ENCODE measurements around the gene CTU2.
A peak's percentile ranks its signal among the peaks of the same experiment; 100 is the strongest.

CTU2 gene

DNA sequence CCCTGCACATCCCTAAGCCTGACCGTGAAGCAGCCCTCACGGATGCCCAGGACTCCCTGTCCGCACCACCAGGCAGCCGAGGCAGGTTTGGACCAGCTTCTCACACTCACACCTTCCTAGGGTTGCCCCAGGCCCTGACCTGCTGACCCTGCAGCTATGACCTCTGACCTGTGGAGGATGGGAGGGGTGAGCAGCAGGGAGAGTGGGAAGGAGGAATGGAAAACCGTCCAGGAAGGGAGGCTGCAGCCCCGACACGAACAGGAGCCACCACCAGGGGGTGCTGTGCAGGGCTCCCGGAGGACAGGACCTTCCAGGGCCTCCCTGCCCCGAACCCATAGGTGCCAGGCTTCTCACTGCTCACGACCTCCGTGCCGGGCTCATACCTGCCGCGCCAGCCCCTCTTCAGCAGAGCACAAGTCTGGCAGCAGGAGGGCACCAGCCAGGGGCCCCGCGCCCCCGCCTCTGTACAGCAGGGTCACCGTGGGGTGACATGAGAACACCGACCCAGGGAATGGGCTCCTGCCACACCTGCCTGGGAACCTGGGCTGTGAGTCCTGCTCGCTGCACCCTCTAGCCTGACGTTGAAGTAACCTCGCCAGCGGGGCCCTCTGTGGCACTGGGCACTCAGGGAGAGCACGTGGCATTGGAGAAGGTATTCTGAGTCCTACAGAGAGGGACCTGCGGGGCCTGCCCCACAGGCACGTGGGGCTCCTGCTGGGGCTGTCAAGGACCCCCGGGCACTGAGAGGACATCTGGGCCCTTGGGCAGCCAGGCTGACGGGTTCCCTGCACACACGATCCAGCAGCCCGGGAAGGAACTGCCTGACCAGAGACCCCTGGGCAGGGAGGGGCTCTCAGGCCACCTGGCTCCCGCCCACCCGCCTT, 37.6 kb downstream of the CTU2 start:
- no peak for DNase-seq (ENCODE audit: low read depth, low spot score)

DNA sequence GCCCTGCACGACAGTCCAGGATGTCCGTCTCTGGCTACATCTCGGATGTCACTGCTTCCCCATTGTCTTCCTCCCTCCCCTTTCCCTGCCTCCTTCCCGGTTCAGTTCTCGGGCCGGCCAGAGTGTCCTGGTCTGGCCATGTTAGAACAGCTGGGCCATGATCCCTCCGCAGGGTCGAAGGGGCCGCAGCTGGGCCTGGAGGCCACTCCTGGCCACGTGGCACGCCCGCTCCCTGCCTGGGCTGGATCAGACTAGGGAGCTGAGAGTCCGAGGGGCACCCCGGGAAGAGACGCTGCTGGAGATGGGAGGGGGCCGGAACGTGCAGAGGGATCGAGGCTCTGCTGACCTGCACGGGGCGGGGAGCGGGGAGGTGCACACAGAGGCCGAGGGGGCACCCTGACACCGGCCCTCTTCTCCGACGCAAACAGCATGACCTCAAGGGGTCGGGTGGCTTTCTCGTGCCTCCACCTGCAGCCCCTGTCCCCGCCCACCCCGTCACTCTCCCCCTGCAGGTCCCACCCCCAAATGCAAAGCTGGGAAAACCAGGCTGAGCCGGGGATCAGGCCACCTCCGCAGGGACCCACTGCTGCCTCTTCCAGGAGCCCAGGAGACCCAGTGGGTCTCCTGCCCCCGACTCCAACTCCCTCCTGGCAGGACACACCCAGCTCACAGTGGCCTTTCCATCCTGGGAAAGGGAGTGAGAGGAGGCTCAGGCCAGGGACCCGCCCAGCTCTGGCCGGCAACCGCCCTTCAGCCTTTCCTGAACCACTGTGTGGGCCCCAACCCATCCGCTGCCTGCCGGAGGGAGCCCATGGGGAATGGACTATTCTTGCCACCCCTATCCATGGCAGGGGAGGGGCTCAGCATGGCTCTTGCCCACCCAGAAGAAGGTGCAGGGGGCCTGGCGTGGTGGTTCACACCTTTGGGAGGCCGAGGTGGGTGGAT, 38.5 kb downstream of the CTU2 start:
- no peak for DNase-seq (ENCODE audit: low read depth, low spot score)

DNA sequence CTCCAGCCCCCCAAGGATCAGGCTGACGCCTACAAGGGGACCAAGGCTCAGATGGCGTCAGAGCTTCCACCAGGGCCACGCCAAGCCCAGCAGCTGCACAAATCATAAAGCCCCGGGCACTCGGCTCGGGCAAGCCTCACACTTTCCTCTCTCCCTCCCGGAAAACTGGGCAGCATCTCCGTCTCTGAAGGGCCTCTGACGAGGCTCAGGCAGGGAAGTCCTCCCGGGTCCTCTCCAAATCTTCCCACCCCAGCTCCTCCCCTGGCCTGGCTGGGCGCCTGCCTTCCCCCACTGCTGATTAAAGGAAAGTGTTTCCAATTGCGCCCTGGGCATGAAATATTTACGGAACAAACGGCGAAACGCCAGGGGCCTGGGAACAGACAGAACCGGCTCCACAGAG, 40.2 kb downstream of the CTU2 start:
- DNase-seq (ENCODE audit: low read depth, low spot score), result no peak

DNA sequence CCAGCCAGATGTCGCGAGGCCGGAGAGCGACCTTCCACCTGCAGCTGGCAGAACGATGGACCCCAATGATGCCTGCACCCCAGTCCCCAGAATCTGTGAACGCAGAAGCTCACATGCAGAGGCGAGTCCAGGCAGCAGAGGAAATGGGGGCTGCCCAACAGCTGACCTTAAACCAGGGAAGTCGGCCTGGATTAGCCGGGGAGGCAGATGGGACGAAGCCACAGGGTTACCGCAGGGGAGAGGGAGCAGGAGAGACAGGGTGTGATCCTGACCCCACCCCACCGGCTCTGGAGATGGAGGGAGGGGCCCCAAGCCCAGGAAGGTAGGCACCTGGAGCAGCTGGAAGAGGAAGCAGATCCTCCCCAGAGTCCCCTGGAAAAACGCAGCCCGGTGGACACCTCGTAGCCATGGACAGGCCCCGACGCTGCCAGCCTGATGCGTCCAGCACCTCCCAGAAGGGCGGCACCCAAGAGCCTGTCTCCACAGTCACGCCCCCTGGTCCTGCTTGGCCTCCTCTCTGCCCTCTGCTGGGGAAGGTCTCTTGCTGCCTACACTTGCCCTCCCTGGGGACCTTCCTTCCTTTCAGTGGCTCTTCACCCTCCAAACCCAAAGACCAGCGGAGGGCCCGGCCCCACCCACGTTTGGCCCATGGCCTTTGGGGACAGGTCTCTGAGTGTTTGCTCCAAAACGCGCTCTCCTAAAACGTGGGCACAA, 41.4 kb downstream of the CTU2 start:
- DNase-seq (ENCODE audit: low read depth, low spot score), result no peak

DNA sequence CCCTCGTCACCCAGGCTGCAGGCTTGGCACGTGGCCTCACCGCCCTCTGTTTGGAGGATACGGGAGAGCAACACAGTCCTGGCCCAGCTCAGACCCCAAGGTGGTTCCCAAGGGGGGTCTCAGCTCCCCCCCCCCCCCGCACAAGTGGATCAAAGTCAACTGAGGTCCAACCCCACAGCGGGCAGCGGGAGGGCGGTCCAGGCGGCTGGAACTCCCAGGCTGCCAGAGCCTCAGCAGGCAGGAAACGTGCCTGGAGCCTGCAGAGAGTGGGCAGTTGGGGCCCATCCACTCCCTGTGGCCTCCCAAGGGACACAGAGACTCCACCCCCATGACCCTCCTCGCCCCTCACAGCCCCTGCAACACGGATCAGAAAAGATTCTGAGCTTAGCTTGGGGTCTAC, 42.1 kb downstream of the CTU2 start:
- DNase-seq (ENCODE audit: low read depth, low spot score), result no peak

DNA sequence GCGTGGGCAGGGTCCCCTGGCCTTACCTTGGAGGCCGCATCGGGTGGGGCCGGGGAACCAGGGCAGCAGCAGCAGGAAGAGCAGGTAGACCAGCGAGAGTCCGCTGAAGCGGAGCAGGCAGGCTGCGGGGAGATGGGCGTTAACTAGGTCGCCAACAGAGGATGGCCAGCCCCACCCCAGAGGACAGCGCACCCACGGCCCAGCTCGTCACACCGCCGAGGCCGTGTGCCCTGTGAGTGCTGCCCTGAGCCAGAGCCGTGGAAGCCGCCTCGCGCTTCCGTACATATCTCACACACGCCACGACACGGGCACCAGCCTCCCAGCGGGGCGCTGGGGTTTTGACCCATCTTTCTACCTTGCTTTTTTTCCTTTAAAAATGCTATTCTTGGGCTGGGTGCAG, 43.1 kb downstream of the CTU2 start:
- DNase-seq (ENCODE audit: low read depth, low spot score), result no peak

DNA sequence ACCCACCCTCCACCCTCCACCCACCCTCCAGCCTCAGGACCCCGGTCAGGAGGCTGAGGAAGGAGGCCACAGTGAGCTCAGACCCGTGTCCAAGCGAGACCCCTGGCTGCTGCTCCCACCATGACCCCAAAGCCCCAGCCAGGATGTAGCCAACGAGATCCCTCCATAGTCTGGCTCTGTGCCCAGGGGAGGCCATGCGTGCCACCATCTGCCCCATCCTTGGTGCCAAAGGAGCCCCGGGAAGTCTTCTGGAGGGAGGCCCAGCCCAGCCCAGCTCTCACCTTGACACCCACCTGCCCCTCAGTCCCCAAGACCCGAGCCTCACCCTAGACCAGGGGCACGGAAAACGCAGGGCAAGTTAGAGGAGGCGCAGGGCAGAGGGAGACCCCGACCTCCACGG, 44.6 kb downstream of the CTU2 start:
- no peak for DNase-seq (ENCODE audit: low read depth, low spot score)

DNA sequence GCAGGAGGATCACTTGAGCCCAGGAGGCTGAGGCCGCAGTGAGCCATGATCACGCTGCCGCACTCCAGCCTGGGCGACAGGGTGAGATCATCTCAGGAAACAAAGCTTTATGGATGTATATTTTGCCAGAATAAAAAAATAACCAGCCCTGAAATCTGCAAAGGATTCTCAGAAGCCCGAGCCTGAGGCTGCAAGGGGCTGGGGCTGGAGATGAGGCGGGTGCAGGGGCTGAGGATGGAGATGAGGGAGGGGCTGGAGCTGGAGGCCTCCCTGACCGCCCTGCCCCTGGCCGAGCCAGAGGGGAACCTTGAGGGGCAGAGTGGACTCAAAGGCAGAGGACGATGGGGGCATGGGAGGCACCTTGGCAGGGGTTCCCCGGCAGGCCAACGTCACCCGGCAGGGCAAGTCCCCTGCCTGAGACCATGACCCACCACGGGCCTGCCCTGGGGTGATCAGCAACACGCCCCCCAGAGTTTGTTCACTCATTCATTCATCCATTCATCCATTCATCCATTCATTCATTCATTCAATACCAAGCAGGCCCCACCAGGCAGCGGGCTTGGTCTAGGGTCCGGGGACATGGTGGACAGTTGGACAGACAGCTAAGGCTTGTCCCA, 46.2 kb downstream of the CTU2 start:
- DNase-seq (ENCODE audit: low read depth, low spot score), result no peak

DNA sequence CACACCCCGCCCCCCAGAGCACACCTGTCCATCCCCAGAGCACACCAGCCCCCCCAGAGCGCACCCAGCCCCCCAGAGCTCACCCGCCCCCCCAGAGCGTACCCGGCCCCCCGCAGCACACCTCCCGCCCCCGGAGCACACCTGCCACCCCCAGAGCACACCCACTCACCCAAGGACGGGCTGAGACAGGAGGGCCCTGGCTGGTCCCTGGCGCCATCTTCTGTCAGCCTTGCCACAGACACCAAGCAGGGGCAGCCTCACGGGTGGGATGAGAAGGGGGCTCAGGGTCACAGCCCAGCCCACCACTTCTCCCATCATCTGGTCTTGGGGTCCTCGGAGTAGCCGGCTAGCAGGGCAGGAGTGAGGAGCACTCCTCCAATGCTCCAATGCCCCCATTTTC, 46.9 kb downstream of the CTU2 start:
- DNase-seq (ENCODE audit: low read depth, low spot score), result no peak

DNA sequence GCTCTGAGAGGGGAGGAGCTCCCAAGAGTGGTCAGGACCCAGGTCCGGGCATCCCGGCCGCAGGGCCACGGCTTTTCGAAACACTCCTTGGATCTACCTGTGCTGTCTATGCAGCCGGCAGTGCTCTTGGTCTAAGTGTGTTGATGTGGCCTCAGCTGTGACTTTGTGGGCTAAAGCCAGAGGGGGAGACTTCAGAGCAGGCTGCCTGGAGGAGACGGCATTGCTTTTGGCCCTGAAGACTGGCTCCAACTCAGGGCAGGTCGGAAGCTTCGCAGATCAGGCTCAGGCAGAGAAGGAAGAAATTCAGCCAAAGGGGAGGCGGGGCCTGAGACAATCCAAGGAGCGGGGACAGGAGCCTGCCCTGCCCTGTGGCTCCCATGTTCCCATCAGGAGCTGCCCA, 47.3 kb downstream of the CTU2 start:
- DNase-seq (ENCODE audit: low read depth, low spot score), result no peak

DNA sequence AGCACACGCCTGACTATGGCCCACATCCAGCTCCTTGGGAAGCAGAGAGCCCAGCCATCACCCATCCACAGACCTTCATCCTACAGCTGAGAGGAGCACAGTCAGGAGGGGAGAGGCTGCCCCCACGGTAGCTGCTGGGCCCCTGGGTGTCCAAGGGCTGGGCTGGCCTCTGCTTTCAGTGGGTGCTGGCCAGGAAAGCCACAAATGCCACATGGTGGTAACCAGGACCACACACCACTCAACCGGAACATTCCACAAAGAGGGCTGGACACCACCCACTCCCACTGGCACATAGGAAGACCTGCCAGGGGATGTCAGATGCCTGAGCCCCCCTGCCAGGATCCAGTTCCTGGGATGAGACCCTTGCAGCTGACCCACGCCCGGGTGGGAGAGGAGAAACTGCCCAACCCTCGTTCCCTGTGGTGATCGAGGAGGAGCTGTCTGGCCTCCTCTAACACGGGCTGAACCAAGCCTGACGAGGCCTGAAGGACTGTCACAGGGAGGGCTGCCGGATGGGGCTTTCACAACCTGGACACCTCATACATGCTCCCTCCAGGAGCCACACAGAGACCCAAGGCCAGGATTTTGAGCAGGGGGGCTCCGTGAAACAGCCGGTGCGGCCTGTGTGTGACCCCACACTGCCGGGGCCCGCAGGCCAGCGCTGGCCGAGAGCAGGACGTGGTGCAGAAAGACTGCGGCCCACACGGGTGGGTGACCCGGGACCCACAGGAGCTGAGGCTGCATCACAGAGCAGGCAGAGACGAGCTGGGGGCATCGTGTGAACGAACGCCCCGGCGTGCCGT, 48.0 kb downstream of the CTU2 start:
- no peak for DNase-seq (ENCODE audit: low read depth, low spot score)

DNA sequence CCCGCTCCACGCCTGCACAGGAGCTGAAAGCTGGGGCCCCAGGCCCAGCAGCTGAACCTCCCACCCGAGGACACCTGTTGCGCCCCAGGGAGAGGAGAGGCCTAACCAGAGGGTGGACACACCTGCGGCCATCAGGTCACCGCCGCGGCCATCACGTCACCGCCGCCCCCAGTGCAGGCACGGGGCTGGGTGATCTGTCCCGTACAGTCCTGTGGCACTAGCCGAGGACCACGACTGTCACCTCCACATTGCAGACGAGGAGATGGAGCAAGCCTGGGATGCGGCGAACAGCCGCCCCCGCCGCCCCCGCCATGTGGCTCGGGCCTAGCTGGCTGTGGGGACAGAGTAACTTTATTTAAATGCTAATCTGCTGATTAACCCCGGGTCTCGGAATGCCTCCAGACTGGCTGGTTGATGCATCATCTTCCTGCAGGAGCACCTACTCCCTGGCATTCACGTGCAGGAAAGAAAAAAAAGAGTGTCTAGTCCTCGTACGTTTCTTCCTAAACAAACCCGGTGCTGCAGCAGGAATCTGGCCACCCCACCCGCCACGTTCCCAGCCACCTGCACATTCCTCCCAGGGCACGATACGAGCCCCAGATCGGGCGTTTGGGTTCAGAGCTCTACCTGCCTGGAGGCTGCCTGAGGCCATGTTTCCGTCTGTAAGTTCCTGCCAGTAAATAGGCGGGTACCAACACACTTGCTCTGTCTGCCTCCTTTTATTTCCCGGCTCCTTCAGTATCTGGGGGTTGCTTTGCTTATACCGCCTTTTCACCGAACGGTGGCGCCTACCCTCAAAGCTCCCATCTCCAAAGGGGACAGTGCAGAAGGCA, 48.8 kb downstream of the CTU2 start:
- peak; percentile 40 for DNase-seq (ENCODE audit: low read depth, low spot score)

DNA sequence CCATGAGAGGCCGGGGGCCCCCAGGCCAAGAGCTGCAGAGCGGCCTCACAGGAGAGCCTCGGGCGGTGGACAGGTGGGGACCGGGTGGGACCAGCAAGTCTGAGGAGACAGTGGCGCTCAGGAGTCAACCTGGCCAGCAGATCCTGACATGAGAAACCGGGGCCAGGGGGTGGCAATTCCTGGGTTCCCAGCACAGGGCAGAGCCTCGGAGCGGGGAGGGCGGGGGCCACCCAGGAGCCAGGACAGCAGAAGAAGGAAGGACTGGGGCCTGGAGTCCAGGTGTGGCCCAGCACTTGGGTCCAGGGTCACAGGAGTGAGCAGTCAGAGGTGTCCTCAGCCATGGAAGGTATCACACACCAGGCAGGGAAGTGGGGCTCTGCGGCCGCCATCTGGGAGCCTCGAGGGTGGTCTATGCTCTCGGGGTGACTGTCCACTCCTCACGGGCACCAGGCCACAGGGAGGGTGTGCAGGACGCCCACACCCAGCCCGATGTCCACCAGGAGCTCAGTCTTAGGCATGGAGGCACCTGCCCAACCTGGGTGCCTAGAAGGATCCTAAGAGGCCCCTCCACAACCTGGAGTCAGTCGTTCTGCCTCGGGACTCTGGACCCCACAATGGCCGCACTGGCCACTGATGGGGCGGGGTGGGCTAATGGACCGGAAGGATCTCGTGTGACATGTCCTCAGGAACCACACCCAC, 49.6 kb downstream of the CTU2 start:
- DNase-seq (ENCODE audit: low read depth, low spot score), result no peak

DNA sequence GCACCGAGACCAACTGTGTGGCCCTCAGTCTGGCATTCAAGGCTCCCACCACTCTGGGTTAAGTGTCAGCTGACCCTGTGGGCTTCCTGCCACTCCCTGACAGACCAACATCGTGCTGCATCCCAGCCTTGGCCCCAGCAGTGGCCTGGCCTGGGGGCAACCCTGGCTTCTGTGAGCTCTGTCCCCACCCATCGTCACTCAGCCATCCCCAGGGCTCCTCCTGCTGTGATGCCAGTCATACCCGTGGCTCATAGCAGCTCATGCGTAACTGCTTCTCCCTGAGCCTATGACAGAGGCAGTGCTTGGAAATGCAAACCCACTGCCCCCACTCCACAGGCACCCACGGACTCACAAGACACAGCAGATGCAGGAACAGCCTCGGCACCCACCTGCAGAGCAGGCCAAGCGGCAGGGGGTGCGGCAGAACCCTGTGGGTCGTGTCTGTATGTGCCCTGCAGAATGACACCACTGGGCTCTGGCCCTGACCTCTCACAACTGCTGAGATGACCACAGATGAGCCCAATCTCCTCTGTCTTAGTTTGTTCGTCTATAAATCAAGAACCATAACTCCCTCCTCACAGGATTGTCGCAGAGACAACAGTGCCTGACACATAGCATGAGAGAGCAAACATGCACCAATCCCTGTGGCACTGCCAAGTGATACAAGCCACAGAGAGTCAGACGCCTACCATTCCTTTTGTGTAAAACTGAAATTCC, 52.1 kb downstream of the CTU2 start:
- DNase-seq (ENCODE audit: low read depth, low spot score), result no peak

DNA sequence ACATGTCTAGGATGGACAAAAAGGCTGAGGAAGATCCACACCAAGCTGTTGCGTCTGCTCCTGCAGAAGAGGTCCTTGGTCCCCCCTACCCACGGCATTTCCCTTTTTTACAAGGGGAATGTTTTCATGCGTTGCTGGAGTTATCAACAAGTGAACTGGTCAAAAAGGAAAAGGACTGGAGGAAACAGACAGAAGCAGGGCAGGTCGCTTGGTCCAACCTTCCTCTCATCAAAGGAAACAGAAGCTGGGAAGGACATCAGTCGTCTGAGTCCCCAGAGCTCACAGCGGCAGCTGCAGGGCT, 52.6 kb downstream of the CTU2 start:
- DNase-seq (ENCODE audit: low read depth, low spot score), result no peak

DNA sequence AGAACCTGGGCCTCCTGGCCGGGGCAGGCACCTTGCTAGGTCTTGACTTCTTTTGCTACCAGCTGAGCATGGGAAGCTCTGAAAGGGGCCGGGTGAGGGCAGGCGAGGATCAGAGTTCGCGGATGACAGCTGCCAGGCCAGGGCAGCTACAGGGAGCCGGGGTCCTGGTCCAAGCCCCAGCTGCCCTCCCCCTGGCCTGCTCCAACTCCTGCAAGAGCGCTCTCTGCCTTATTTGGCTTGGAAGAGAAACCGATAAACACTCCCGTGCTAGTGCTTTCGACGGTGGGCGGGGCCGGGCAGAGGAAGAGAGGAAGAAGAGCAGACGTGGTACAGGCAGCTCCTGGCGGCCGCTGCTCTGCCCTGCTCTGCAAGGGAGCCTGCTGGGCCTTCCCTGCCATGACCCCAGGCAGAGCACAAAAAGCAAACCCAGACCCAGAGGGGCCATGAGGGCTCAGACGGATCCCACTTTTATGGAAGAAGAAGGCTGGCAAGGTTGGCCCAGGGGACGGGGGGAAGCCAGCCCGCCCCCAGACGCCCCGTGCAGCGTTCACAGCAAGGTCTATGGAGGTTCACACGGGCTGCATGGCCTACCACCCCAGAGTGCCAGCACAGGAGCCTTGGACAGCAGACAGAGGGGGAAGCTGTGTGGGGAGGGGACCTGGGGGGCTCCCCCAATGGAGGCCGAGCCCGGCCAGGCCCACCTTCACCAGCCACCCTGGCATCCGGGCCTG, 53.1 kb downstream of the CTU2 start:
- no peak for DNase-seq (ENCODE audit: low read depth, low spot score)

DNA sequence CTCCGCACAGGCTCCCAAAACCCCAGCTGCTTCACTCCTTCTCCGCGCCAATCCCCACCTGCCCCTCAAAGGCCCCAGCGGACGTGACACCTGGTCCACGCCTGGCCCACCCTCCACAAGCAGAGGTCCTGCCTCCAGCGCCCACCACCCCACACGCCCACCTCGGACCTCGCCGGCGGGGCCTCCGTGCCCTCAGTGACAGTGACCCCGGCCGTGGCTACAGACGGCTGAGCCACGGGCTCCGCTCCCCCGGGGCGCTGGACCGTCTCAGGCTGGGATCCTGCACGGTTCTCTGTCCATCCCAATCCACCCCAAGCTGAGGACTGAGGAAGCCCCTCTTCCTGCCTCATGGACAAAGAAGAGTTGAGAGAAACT, 53.7 kb downstream of the CTU2 start:
- DNase-seq (ENCODE audit: low read depth, low spot score), result no peak

Data from iPS DF 19.7 (cell line).